GM19025 (cell line): ENCODE results near the gene OR8D1.

Experiments
- ATAC-seq: cut with Tn5 transposase; IDR thresholded peaks from one replicate; pipeline ENCODE4 v1.9.1; 2021; ENCODE audit warnings: mild to moderate bottlenecking, low read depth, moderate library complexity; ENCODE audit not compliant: unreplicated experiment

Gene OR8D1

DNA sequence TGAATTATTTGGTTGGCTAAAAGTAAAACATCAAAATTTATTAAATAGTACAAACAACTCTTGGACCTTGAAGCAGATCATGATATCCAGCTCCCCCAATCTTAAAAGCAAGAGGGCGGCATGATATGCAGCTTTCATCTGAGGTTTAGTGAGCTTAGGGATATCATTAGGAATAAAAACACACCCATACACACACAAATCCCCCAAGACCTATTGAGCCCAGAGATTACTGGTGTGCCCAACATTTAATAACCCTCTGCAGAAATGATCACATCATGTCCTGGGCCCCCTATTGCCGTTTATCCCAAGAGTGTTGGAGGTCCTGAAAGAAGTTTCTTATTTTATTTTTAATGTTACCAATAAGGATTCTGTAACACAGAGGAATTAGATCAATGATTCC lies at the start of gene OR8D1:
Gene OR8D1 (minus strand): TSS at position 101 of the 400 bp plus-strand sequence. CDS start 3,183 bp downstream, outside the sequence.
- ATAC-seq: no peak

- no peak for ATAC-seq
Observed at GRCh38 chr11:124359566-124359965, 45.8 kb upstream of the OR8D1 start.

DNA sequence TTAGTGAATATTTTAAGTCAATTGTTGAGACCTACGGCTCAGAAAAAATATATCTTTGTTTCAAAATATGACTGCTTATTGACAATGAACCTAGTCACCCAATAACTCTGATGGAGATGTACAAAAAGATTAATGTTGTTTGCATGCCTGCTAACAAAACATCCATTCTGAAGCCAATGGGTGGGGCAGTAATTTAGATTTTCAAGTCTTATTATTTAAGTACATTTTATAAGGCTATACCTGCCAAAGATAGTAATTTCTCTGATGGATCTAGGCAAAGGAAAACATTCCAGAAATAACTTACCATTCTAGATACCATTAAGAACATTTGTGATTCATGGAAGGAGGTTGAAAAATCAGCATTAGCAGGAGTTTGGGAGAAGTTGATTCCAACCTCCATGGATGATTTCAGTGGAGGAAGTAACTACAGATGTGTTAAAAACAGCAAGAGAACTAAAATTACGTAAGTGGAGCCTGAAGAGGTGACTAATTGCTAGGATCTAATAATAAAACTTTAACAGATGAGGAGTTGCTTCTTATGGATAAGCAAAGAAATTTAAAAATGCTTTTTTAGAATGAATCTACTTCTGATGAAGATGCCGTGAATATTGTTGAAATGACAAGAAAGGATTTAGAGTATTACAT lies 32.7 kb upstream of the OR8D1 start:
- ATAC-seq: no peak

- ATAC-seq: no peak
Observed at GRCh38 chr11:124344346-124344745, 30.6 kb upstream of the OR8D1 start.

DNA sequence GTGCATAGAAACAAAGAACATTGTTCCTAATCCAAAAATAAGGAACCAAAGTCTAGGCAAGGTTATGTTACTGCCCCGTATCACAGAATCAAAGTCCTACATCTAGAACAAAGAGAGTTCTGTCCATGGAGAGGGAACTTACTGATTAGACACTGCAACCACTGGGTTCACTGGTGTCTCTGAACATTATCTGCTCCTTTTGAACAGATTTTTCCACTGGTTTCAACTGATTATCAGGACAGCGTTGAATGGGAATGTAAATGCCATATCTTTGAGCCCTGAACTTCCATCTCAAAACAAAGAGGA lies 26.3 kb upstream of the OR8D1 start:
- no peak for ATAC-seq

GRCh38 chr11:124339396-124340141 lies 25.8 kb upstream of the OR8D1 start:
- no peak for ATAC-seq

DNA sequence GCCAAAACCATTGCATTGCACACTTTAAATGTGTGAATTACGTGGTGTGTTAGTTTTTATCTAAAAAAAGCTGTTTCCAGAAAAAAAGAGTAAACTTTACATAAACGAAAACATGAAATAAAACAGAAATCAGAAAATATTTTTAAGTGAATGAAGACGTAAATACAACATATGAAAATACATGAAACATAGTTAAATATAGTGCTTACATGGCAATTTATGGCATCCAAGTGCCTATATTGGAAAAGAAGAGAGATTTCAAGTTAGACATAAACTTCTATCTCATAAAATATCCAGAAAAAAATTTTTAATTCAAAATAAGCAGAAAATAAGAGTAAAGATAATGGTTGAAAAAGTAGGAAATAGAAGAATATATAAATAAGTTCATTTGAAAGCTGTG lies 18.1 kb upstream of the OR8D1 start:
- ATAC-seq: no peak

DNA sequence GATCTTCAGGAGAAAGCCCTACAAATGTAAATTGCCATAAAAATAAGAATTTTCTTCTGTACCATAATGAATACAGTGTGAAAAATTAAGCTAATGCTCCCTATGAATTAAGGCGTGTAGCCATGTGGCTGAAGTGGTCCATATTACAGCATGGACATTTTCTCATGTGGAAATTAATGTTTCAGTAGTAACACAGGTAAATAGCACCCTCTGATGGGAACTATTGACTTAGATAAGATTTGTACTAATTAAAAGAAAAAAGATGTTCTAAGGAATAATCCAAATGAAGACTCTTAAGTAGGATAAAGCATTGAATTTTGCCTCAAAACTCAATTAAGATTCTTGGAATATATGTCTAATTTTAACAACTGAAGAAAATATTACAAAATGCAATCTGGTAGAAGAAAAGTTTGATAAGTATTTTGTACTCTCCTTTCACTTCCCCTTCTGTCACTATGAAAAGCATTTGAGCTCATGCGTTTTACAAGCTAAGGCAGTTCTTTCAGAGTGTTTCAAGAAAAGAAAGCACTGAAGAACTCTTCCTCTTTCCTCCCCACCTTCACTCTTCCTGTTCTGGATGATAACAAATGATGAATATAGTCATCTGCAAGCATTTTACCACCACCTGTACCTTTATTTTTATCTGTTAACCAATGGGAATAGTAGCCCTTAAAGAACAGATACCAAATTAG lies 16.2 kb upstream of the OR8D1 start:
- ATAC-seq: no peak

GRCh38 chr11:124327775-124328174 lies 14.0 kb upstream of the OR8D1 start:
- no peak for ATAC-seq

DNA sequence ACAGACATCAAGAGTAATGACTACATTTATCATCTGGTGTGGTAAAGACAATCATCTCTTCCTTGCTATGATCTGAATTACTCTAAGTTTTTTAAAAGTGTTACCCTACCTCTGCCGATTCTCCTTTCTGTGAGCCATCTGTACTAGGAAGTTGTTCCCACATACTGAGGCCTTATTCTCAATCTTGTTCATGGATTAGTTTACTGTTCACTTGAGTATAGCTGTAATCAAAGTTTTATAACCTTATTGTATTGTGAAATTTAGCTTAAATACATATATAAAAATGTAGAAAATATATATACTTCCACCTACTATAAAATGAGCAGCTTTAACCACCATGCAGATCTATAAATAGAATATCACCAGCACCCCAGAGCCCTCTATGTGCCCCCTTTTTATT lies 8.6 kb upstream of the OR8D1 start:
- ATAC-seq: no peak

DNA sequence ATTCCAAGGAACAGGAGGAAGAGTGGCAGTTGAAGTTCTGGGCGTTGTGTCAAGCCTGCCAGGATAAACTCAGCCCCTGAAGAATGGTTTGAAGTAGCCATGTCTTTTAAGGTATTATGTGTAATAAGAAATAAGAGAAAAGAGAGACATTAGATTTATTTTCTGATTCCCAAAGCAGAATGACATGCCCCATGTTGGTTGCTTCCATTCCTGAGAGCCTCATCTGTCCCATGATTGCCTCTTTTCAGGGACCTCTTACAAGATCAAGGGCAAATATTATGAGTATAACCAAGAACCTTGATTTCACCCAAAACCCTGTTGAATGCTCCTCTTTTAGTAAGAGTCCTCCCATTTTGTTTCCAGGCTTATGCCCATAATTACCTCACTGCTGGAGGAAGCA lies 6.3 kb upstream of the OR8D1 start, which contains the start of gene OR8D2:
Gene OR8D2 (minus strand): TSS at position 101 of the 400 bp plus-strand sequence. CDS start 0 bp downstream, at position 101.
- ATAC-seq: no peak

DNA sequence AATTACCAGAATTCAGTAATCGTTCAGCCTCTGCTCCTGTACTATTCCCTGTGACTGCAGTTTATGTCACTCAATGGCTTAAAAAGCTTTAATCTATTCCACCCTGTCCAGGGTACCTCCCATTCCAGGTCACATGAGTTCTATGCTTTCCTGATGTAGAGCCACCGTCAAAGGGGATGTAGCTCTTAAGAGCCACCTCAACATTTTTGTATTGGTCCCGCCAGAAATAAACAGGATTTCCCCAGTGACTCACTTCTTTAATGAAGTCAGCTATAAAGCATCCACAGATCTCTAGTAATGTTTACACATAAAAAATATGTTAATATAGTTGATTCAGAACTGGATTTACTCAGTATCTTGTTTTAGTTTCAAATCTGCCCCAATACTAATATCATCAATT lies 1.3 kb upstream of the OR8D1 start:
- no peak for ATAC-seq

DNA sequence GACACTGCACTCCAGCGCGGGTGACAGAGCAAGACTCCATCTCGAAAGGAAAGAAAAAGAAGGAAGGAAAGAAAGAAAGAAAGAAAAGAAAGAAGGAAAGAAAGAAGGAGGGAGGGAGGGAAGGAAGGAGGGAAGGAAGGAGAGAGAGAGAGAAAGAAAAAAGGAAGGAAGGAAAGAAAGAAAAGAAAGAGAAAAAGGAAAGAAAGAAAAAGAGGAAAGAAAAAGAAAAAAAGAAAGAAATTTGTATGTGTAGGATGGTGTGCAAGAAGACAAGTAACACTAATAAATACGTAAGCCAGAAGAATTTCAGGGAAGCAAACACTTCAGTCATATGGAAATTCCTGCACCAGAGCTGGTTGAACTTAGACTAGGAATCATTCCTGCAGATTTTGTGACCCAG lies 618 bp downstream of the OR8D1 start:
- no peak for ATAC-seq

- no peak for ATAC-seq
Observed at GRCh38 chr11:124311670-124312069, 2.1 kb downstream of the OR8D1 start.

- no peak for ATAC-seq
Observed at GRCh38 chr11:124311269-124311668, 2.5 kb downstream of the OR8D1 start.

DNA sequence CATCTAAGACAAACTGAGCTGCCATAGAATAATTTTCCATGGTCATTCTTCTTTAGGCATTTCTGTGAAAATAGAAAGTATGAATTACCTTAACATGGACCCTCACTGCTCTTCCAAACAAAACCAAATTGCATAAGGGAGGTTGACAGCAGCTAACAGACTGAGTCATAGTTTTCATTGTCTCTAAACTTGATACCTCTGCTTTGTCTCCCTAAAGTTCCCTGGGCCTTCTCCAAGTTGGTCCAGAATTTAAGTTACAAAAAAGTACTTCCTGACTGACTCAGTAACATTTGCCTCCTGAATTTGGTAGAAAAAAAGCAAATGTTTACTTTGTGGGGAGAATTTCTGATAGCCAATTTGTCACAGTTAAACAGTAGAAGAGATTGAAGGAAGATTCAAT lies 3.0 kb downstream of the OR8D1 start:
- ATAC-seq: no peak

DNA sequence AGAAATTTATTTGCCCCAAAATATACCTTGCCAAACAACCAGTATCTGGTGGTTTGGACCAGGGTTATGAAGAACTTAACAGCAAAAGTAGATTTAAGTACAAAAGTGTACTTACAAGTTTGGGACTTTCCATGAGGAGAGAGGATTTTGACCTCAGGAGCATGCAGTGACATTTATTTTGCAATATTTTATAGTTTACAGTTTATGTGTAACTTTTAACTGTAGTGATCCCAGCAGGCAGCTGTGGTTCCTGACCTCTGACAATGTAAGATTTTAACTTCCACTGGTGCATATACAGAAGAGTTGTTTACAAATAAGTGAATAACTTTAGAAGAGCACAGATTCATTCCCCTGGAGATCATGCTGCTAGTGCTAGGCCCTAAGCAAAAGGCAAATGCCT lies 6.7 kb downstream of the OR8D1 start:
- no peak for ATAC-seq

- ATAC-seq: no peak
Observed at GRCh38 chr11:124302347-124303125, 11.2 kb downstream of the OR8D1 start.

DNA sequence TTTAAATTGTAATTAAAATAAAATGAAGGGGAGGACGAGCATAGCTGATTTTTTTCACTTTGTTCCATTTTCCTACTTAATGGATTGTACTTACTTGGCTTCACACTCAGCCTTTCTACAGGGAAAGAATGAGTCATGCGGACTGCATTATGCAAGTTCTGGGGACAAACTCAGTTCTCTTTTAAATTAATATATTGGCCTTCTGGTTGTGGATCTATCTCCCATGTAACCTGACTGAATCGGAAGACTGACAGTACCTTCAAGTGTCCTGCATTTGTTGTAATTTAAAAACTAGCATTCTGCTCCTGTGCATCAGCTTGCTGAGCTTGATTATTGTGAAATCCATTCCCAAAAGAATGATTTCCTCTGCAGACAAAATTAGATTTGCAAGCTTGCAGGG lies 12.2 kb downstream of the OR8D1 start:
- no peak for ATAC-seq

GRCh38 chr11:124297921-124298320 lies 15.8 kb downstream of the OR8D1 start:
- no peak for ATAC-seq

DNA sequence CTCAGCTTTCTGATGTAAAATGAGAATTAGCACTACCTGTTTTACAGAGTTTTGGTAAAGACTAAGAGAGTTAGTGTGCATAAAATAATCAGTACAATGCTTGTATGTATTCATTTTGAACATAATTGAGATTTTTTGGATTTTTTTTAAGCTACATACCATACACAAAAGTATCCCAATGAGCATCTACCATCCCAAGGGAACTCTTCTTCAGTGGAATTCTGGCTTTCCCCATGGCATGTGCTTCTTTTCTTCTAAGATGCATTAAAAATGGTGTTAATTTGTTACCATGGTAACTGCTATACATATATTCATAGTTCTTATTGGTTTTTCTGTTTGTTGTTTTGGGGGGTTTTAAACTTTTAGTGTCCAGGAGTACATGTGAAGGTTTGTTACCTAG lies 17.7 kb downstream of the OR8D1 start:
- no peak for ATAC-seq
